Measurements from ENCODE around the gene NNT. TPM values are rescaled to one million over a fixed set of nuclear protein-coding genes. Genes with fewer than 3 reads are reported as not detected.
"Not testable (repeated sequence)": the region's sequence is repeated elsewhere in the genome, so short reads cannot be mapped to it uniquely, and the experiment has no call there.

Gene NNT
- total and polyA plus RNA-seq, 9 of the 15 experiments (the other 6 are each of a cell fraction or from before 2014, with no cell fraction given), result 21.9 to 68.6 (median 42.2) TPM

- TF ChIP-seq ARID3A (IDR thresholded peaks at IDR 0.05; ENCODE audit: borderline replicate concordance, low read depth, low read length) (no peak), ZNF217 (CRISPR knock-in tag; IDR thresholded peaks at IDR 0.05) (no peak)
Measured at GRCh38 chr5:43663916-43664315, 60.9 kb downstream of the NNT start (continued).

GRCh38 chr5:43664501-43665040 lies 61.6 kb downstream of the NNT start:
- H3K36me3 ChIP-seq (ENCODE audit: control insufficient read depth, insufficient read depth, low read length), result peaks cover 8% of the 10 kb centered on the region; the same call in 2 of the 3 replicates
- TF ChIP-seq ZNF507 (tag; conservative IDR thresholded peaks at IDR 0.05), result 0 out of 2 replicates have a peak, but pooled peaks have one; percentile 11
- no peak for TF ChIP-seq POLR3G (IDR thresholded peaks at IDR 0.05; ENCODE audit: extremely low read depth, insufficient read length, insufficient replicate concordance)
- H3K4me3 ChIP-seq, result no peak overlapping the region
- no peaks in the 10 kb centered on the region for H3K79me2 ChIP-seq (ENCODE audit: control insufficient read depth, insufficient read depth, low read length)
- 38% methylated on average over 2 of the region's 2 CpGs for WGBS (ENCODE audit: insufficient coverage, low coverage, missing lambda C conversion rate)
- no peaks in the 10 kb centered on the region for H3K27me3 ChIP-seq (ENCODE audit: control insufficient read depth in 2 of 2, insufficient read depth in 2 of 2, low read length in 2 of 2)
- in situ Hi-C loops (cut with MboI) (no loop called here), intact Hi-C loops (cut with micrococcal nuclease) (no loop called here)
- no peaks in the 10 kb centered on the region for H4K20me1 ChIP-seq (replicated peaks; ENCODE audit: control insufficient read depth, insufficient read depth, low read length)
- H2AFZ ChIP-seq (ENCODE audit: low read depth, low read length), result no peak overlapping the region
- FAIRE-seq (no peak), ATAC-seq (no peak), DNase-seq (ENCODE audit: extremely low read depth in 1 of 4, low spot score in 3 of 4) (no peak)
- CTCF ChIA-PET (ENCODE audit: low intra/inter-chr PET ratio), result no interaction called here
- BruUV-seq (replicated peaks), result no TSS peak
- POLR2A ChIA-PET, result interaction anchor here (1.1 kb wide), 1 partner anchor 11 kb away, joined by 3 read pairs; no protein-coding TSS in a partner anchor
- H3K4me2 ChIP-seq (ENCODE audit: insufficient read depth, low read length), result no peak overlapping the region
- no peaks in the 10 kb centered on the region for H3K9me3 ChIP-seq (replicated peaks; ENCODE audit: control insufficient read depth, insufficient read depth, low read depth, low read length)
- H3K9me1 ChIP-seq (ENCODE audit: control insufficient read depth, insufficient read depth, low read length), result no peaks in the 10 kb centered on the region
- no peaks in the 10 kb centered on the region for H3K4me1 ChIP-seq (replicated peaks in 1 of 2; ENCODE audit: control insufficient read depth in 2 of 2, insufficient read depth in 2 of 2, low read length in 2 of 2)
- no peak overlapping the region for H3K27ac ChIP-seq (ENCODE audit: extremely low read depth, low read depth, low read length)
- no peak overlapping the region for H3K9ac ChIP-seq (ENCODE audit: insufficient read depth in 1 of 2, low read depth in 2 of 2, low read length in 2 of 2)

- H3K79me2 ChIP-seq (ENCODE audit: control insufficient read depth, insufficient read depth, low read length); FAIRE-seq; CTCF ChIA-PET (ENCODE audit: low intra/inter-chr PET ratio); in situ Hi-C loops (cut with MboI); BruUV-seq (replicated peaks); H3K4me2 ChIP-seq (ENCODE audit: insufficient read depth, low read length); H3K4me3 ChIP-seq; H3K27me3 ChIP-seq (ENCODE audit: control insufficient read depth in 2 of 2, insufficient read depth in 2 of 2, low read length in 2 of 2); intact Hi-C loops (cut with micrococcal nuclease); DNase-seq (ENCODE audit: extremely low read depth in 1 of 4, low spot score in 3 of 4); H4K20me1 ChIP-seq (replicated peaks; ENCODE audit: control insufficient read depth, insufficient read depth, low read length); ATAC-seq; H3K36me3 ChIP-seq (ENCODE audit: control insufficient read depth, insufficient read depth, low read length); H3K9ac ChIP-seq (ENCODE audit: insufficient read depth in 1 of 2, low read depth in 2 of 2, low read length in 2 of 2); H3K9me1 ChIP-seq (ENCODE audit: control insufficient read depth, insufficient read depth, low read length); H3K27ac ChIP-seq (ENCODE audit: extremely low read depth, low read depth, low read length); H3K4me1 ChIP-seq (replicated peaks in 1 of 2; ENCODE audit: control insufficient read depth in 2 of 2, insufficient read depth in 2 of 2, low read length in 2 of 2); H3K9me3 ChIP-seq (replicated peaks; ENCODE audit: control insufficient read depth, insufficient read depth, low read depth, low read length); H2AFZ ChIP-seq (ENCODE audit: low read depth, low read length); POLR2A ChIA-PET: not testable (repeated sequence)
- 86% methylated on average over 23 of the region's 35 CpGs for WGBS (ENCODE audit: insufficient coverage, low coverage, missing lambda C conversion rate)
Measured at GRCh38 chr5:43665749-43666148, 62.8 kb downstream of the NNT start.

GRCh38 chr5:43666728-43667127 lies 63.7 kb downstream of the NNT start:
- in situ Hi-C loops (cut with MboI); H3K4me1 ChIP-seq (replicated peaks in 1 of 2; ENCODE audit: control insufficient read depth in 2 of 2, insufficient read depth in 2 of 2, low read length in 2 of 2); CTCF ChIA-PET (ENCODE audit: low intra/inter-chr PET ratio); H4K20me1 ChIP-seq (replicated peaks; ENCODE audit: control insufficient read depth, insufficient read depth, low read length); H2AFZ ChIP-seq (ENCODE audit: low read depth, low read length); FAIRE-seq; H3K4me3 ChIP-seq; POLR2A ChIA-PET; intact Hi-C loops (cut with micrococcal nuclease); BruUV-seq (replicated peaks); H3K4me2 ChIP-seq (ENCODE audit: insufficient read depth, low read length); H3K36me3 ChIP-seq (ENCODE audit: control insufficient read depth, insufficient read depth, low read length); H3K9me1 ChIP-seq (ENCODE audit: control insufficient read depth, insufficient read depth, low read length); H3K9ac ChIP-seq (ENCODE audit: insufficient read depth in 1 of 2, low read depth in 2 of 2, low read length in 2 of 2); H3K27me3 ChIP-seq (ENCODE audit: control insufficient read depth in 2 of 2, insufficient read depth in 2 of 2, low read length in 2 of 2); H3K9me3 ChIP-seq (replicated peaks; ENCODE audit: control insufficient read depth, insufficient read depth, low read depth, low read length); DNase-seq (ENCODE audit: extremely low read depth in 1 of 4, low spot score in 3 of 4); H3K79me2 ChIP-seq (ENCODE audit: control insufficient read depth, insufficient read depth, low read length); ATAC-seq; H3K27ac ChIP-seq (ENCODE audit: extremely low read depth, low read depth, low read length): not testable (repeated sequence)
- WGBS (ENCODE audit: insufficient coverage, low coverage, missing lambda C conversion rate), result 88% methylated on average over 7 of the region's 8 CpGs

Data from K562 (cell line).